ENCODE data around the gene SPATA32. TPM values are rescaled to one million over a fixed set of nuclear protein-coding genes. Genes with fewer than 3 reads are reported as not detected.
"Not testable (repeated sequence)": the region's sequence is repeated elsewhere in the genome, so short reads cannot be mapped to it uniquely, and the experiment has no call there.

The SPATA32 gene
- total RNA-seq, 1 donor from 2014 or later, result not detected

DNA sequence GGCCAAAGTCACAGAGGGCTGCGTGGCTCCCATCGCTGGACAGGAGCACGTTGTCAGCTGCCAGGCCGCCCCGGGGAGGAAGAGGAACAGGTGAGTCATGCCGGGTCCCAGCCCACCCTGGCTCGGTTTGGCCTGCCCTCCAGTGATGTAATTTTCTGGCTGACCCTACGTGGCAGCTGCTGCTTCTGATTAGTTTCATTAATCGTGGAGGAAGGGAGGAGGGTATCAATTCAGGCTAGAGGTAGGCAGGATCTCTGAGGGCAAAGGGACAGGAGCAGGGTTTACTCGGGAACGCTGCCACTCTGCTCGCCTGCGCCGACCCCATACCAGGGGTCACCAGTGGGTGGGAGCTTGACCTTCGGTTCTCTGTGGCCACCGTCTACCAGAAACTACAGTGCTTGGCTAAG lies 11.7 kb upstream of the SPATA32 start:
- DNase-seq (ENCODE audit: low spot score), result no peak

DNA sequence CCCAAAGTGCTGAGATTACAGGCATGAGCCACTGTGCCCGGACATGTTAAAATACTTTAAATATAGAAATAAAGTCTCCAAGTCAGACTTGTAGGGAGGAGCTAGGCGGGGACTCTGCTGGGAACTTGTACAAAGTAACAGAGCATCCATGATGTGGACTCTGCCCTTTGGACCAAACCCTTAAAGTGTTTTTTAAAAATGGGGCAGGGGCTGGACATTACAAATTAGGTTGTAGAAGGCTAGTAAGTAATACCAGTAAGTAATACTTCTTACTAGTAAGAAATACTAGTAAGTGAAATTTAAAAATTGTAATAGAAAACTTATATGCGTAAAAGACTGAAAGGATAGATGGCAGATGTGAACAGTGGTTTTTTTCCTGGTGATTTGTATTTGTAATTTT lies 9.7 kb upstream of the SPATA32 start:
- no peak for DNase-seq (ENCODE audit: low spot score)

DNA sequence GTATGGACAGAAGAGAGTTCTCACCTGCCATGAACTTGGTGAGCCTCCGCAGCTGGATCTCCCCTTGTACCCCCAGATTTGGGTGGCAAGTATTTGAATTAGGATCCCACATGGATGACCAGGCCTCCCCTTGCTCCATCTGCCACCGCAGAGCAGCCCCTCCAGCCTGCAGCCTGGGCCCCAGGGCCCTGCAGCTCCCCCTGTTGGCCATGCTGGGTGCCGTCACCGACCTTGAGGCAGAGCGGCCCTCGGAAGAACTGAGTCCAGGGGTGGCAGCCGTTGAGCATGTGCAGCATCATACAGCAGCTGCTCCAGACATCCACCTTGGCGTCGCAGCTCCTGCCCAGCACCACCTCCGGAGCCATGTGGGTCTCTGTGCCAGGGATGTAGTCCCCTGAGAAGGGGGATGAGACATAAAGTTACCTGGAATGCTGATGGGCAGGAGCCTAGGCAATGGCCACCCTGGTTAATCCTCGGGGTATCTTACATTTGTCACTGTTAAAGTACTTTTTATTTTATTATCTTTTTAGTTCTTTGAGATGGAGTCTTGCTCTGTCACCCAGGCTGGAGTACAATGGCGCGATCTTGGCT lies 9.0 kb upstream of the SPATA32 start:
- DNase-seq (ENCODE audit: low spot score), result no peak

DNA sequence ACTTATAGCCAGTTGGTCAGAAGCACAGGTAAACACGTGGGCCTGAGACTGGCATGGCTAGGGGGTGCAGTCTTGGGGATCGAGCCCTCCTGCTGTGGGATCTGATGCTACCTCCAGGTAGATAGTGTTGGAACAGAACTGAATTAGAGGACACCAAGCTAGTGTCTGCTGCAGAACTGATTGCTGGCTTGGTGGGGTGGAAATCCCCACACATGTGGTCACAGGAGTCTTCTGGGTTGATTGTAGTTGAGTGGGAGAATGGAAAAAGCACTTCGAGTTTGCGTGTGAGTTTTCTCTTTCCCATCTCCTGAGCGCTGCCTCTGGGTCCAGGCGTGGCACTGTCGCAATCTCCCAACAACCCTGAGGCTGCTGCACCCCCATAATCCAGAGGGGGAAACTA lies 8.0 kb upstream of the SPATA32 start:
- no peak for DNase-seq (ENCODE audit: low spot score)

DNA sequence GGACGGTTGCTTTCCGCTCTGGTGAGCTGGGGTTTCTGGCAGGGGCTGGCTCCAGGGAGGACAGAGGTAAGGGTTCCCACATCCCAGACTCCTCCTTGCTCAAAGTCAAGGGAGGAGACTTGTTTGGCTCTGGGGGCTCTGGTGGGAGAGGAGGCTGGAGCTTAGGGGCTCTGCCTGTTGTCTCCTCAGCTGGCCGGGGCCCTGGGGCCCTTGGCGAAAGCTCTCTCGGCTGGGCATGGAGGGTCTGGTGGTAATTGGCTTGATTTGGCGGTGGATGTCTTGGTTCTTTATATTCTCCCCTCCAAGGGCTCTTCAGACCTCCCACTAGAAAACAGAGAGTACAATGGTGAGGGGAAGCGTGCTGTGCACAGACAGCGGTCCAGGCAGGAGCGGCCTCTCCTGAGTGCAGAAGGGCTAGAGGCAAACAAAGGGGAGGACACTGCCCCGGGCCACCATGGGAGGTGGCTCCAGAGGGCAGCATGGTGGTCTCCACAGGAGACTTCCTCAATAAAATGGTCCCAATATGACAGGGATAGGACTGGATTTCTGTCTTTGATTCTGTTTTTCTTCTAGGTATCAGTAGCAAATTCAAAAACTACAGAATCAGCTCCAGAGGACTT lies 5.7 kb upstream of the SPATA32 start:
- no peak for DNase-seq (ENCODE audit: low spot score)

DNA sequence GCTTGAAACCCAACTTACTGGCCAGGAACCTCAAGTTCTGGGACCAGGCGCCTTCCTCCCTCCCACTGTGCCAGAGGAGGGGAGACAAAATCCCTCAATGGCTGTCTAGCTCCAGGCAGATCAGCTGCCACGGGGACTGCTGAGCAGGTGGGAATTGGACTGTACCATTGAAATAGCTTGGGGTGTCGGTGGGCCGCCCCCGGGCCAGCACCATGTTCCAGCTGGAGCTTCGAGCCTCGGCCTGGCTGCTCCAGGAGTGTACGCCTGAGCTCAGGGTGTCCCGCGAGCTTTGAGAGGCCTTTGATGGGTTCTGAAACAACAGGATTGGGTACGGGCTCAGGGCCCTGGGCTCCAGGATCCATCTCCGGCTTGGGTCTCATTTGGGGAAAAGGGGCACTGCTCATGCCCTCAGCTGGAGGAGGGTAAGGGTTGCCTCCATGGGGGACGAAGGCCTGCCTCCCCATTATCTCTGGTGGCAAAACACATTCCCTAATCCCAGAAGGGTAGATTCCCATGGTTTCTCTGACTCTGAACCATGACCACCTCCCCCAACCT lies 4.6 kb upstream of the SPATA32 start:
- DNase-seq (ENCODE audit: low spot score), result no peak

DNA sequence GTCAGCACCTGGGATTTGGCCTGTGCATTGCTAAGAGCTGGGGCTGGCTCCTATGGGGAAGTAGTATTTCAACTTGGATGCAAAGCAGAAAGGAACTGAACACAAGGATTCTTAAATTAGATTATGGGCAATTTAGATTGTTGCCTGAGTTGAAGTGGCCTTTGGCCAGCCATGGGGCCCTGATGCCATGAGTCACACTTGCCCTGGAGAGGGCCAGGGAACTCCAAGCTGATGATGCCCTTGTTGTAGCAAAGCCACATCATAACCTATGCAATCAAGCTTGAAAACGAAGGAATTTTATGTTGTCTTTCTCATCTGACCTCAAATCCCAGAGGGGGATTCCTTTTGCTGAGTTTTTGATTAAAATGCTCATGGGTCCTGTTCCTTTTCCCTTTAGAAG lies 3.9 kb upstream of the SPATA32 start:
- DNase-seq (ENCODE audit: low spot score), result no peak

DNA sequence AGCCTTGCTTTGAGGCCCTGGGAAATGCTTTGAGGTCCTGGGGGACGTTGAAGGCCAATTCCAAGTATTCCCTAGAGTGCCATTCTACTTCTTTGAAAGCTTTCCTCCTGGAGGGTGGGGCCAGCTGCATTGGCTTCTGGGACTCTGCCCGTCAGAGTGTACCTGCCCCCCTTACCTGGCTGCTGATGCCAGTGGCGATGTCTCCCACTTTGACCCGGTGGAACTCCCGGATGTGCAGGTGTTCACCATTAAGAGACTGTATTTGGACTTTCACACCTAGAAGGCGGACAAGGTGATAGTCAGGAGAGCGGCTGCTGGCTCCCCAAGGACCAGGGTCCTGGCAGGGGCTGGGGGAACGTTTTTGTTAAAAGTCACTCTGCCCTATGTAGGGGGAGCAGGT lies 3.1 kb upstream of the SPATA32 start:
- DNase-seq (ENCODE audit: low spot score), result no peak

DNA sequence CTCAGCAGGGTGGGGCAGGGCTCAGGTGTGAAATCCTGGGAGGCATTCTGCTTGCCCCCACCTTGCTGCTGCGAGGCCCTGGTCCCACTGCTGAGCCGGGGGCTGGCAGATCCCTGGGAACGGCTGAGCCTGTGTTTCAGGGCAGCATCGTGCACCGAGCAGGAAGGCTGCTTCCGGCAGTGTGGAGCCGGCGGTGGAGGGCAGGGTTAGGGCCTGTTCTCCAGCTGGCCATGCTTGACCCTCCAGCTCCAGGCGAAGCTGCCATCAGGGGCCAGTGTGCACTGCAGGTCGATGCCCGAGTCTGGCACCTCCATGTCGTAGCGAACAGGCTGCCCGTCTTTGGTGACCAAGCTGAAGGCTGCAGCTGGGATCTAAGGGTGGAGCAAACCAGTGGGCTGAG lies 2.5 kb upstream of the SPATA32 start:
- no peak for DNase-seq (ENCODE audit: low spot score)

DNA sequence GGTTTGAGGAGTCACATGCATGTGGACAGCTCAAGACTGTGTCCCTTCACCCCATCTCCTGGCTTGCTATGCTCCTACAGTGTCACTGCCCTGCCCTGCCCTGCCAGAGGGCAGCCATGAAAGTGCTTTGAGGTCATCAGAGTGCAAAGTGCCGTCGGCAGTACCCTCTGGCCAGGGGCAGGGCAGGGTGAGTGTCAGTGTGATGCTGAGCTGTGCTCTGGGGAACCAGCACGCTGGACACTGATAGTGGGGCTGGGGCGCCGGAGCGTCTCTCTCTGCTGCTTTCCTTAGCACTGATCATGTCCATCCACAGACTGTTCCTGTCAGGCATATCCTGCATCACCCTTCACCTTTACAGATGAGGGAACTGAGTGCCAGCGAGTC lies 1.6 kb upstream of the SPATA32 start:
- no peak for DNase-seq (ENCODE audit: low spot score)

DNA sequence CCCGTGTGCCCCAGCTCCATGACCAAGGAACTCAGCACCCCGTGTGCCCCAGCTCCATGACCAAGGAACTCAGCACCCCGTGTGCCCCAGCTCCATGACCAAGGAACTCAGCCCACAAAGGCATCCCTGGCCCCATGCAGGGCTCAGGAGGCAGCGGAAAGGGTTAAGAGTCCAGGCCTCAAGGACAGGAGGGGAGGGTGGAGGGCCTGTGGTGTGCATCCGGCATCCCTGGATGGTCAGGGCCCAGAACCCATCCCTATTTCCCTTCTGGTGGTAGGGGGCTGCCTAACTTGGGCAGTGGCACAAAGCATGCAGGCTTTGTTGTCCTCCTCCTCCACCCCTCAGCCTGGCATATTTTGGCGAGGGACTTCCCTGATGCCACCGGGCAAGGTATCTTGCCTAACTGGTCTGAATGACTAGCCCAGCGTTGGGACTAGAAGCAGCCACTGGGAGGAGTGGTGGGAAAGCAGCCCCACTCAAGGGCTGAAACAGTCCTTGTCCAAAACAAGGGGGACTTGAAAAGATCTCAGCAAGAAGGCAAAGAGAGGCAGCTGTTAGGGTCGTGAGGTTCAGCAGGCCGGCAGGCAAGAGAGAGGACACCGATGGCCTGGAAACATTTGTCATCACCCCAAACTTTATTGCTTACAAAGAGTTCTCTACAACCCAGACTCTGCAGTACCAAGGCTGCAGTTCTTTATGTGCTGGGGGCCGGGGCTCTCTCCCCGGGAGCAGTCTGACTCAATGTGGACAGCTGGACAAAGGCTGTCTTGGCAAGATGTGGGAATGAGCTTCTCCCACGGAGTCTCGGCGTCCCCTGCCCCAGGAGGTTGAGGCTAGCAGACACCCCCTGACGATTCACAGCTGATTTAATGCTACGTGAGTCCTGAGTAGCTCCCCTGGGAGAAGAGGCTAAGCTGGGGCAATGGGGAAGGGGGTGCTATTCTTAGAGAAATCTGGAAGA lies 902 bp upstream of the SPATA32 start:
- no peak for DNase-seq (ENCODE audit: low spot score)

DNA sequence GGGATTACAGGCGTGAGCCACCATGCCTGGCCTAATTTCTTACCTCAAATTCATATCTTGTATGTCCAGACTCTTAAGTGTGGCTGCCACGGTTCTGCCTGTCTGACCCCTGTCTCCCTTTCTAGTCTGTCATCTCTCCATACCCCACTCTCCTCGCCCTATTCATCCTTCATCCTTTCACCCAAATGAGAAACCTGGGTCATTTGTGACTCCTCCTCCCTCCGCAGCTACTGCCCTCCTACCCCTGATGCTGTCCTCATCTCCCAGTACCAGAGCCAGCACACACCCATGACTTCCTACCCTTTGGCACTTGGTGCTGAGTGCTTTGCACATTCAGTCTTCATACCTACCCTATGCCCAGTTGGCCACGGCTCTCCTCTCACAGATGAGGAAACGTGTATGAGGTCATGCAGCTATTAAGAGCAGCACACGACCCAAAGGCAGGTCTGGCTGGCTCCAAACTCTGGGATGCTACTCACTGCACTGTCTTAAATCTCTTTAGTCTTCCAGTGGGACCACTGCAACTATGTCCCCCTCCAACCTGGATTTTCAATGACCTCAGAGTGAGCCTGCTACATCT lies 1.6 kb downstream of the SPATA32 start:
- no peak for DNase-seq (ENCODE audit: low spot score)

DNA sequence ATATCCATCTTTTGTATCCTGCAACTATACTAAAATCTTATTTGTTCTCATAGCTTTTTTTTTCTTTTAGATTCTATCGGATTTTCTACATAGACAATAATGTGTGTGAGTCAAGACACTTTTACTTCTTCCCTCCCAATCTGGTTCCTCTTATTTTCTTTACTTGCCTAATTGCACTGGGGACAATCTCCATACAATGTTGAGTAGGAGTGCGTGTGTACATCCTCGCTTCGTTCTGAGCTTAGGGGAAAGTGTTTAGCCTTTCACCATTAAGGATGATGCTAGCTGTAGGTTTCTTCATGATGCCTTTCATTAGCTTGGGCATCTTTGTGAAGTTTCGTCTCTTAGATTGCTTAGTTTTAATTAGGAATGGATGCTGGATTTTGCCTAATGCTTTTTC lies 2.9 kb downstream of the SPATA32 start:
- no peak for DNase-seq (ENCODE audit: low spot score)

DNA sequence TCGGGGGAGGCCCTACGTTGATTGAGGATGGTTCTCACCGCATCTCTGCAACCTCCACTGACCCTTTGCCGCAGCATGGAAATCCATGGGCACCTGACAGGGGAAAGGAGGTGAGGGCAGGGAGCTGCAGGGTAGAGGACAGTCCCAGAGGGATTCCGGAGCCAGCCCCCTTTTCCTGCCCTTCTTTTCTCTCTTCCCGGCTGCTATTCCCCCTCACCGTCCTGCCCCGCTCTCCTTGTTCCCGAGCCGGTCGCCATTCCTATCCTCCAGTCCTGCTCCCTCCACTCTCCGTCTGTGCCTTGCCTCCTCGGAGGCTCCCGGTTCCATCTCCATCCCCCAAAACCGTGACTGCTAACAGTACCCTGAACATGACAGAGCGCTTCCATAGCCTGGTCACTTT lies 4.8 kb downstream of the SPATA32 start:
- no peak for DNase-seq (ENCODE audit: low spot score)

DNA sequence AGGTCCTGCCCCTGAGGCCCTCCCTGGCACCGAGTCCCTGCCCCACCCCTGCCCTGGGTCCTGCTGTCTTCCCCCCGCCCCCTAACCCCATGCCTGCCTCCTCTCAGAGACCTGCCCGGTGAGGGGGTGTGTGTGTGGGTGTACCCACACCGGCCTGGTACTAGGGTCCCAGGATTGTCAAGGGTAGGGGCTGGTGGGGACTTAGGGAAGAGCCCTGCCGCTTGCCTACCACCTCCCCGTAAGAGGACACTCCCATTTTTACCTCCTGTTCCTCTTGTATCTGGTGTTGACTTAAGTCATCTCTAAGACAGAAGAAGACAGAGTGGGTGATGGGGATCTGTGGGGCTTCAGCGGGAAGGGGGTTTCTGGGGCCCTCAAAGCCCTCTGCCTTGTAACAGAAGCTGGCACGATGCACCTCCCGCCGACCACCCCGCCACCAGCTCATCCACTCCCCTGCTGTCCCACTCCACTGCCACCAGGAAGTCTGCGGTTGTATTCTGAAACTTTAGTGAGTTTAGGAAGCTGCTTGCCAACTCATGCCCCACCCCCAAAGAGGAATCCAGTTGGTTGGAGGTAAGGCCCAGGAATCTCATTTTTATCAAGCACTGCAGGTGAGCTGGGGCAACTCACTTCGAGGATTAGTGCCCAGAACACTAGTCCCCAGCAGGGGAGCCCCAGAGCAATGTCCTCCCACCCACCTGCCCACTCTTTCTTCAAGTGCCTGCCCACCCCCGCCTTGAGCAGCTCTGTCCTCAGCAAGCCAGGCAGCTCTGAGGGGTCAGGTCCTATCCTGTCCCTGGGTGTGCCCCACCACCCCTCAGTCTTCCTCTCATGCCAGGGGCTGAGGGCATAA lies 5.6 kb downstream of the SPATA32 start:
- no peak for DNase-seq (ENCODE audit: low spot score)

DNA sequence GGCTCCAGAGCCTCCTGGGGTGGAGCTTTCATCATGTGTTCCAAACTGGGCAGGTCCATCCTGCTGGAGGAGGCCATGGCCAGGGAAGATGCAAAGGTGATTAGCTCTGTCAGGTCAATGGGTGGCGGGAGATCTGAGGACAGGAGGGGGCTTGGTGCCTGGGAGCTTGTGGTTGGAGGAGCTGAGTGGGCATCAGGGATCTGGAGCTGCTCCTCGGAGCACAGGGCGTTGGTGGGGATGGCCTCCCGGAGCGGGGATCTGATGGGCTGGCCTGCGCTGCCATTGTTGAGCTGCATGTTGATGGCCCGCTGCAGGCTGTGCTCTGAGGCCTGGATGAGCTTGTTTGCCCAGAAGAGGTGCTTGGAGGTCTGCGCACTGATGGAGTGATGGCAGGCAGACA lies 6.5 kb downstream of the SPATA32 start:
- DNase-seq (ENCODE audit: low spot score), result no peak

DNA sequence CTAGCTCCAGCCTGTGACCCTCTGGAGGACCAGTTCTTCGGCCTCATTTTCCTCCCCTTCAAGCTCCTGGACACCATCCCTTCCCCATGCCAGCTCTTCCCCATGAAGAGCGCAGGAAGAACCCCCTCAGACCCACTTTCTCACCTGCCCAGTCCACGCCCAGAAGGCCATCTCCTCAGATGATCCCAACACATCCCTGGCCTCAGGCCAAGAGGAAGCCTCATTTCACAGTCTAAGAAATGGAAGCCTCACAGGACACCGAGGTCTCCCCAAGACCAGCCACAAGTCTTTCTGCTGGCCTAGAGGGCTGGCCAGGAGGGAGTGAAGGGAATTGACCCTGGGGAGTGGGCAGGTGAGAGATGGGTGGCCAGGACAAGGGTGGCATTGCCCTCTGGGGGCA lies 8.0 kb downstream of the SPATA32 start:
- no peak for DNase-seq (ENCODE audit: low spot score)

DNA sequence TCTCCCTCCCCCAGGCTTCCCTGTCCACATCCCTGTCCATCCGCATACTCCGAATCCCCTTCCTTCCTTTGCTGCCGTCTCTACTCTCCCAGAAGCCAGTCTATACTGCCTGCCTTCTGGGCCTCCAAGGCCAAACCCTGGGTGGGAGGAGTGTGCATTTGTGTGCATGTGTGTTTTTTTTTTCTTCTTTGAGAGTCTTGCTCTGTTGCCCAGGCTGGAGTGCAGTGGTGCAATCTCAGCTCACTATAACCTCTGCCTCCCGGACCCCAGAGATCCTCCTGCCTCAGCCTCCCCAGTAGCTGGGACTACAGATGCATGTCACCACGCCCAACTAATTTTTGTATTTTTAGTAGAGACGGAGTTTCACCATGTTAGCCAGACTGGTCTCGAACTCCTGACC lies 8.7 kb downstream of the SPATA32 start:
- not testable (repeated sequence) for DNase-seq (ENCODE audit: low spot score)

DNA sequence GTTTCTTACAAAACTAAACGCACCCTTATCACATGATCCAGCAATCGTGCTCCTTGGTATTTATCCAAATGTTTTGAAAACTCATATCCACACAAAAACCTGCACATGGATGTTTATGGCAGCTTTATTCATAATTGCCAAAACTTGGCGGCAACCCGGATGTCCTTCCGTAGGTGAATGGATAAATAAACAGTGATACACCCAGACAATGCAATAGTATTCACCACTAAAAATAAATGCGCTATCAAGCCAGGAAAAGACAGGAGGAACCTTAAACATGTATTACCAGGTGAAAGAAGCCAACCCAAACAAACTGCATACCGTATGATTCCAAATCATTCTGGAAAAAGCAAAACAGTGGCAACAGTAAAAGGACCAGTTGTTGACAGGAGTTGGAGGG lies 10.0 kb downstream of the SPATA32 start:
- DNase-seq (ENCODE audit: low spot score), result no peak

DNA sequence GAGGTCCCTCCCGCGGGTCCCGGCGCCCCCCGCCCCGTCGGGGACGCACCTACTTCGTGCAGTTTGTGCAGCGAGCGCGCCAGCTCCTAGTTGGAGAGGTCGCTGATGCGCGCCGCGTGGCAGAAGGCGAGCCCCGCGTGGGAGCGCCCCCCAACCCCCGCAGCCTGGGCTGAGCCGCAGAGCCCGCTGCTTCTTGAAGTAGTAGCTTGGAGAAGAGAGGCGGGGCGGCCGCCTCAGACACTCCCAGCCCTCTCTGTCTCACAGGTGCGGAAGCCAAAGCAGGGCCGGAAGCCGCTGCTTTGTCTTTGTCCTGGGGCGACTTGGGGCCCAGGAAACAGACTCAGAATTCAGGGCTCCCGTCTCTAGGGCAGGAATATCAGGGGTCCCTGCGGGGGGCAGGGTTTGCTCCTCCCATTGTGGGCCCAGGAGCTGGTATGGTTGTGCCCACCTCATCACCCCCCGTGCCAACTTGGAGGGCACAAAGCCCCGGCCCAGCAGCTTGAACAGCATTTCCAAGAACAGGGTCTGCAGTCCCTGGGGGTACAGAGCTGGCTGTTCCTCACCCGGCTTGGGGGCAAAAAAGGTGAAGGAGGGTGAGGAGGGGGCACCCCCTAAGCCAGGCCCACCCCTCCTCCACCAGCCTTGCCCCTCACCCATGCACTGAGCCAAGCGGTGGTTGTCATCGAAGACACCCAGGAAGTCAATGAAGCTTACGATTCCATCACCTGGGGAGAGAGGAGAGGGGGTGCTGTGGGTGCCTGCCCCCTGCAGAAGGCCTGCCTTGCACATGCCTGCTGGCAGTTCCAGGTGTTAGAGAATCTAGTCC lies 13.5 kb downstream of the SPATA32 start:
- peak; percentile 42 for DNase-seq (ENCODE audit: low spot score)

Data from umbilical cord (tissue), 2 donors.